Stimulated activated CD4-positive, alpha-beta T cell treated with anti-CD3 and anti-CD28 coated beads, Interleukin-1b, Interleukin-23, amount 100 ng/mL, for 4 hours (primary cell): ENCODE measurements around the gene FTCDNL1.

Experiments
- DNase-seq, 2 donors: peaks; one replicate each; pipeline ENCODE4 v3.0.0-alpha.2; 2020; ENCODE audit warnings: low read depth in 2 of 2

Gene FTCDNL1

DNA sequence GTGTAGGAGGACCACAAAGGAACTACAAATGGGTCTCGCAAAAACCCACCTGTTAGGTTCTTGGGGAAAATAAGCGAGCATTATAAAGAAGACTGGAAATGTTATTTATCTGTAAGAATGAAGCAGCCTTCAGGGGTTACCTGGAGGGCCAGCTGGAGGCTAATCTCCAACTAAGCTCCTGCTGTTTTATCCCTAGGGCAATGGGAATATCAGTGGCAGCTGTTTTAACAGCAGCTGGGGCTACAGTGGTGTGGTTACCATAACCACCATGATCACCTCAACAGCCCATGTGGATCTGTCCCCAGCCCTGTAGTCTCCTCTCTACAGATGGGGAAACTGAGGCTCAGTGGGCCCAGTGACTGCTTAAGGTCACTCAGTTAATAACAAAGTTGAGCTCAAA, 108.1 kb downstream of the FTCDNL1 start:
- no peak for DNase-seq

DNA sequence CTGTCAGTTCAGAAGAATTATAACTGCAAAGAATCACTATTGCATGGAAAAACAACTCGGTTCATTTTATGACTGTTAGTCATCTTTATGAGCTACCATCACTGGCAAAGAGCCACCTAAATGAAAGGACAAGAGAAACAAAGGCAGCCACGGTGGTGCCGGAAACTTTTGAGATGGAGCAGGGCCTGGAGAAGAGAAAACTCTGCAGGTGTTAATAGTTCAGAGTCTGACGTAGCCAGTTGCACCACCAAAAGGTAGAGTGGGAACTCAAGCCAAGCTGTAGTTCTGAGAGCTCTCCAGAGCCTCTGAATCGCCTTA, 110.9 kb downstream of the FTCDNL1 start:
- no peak for DNase-seq

DNA sequence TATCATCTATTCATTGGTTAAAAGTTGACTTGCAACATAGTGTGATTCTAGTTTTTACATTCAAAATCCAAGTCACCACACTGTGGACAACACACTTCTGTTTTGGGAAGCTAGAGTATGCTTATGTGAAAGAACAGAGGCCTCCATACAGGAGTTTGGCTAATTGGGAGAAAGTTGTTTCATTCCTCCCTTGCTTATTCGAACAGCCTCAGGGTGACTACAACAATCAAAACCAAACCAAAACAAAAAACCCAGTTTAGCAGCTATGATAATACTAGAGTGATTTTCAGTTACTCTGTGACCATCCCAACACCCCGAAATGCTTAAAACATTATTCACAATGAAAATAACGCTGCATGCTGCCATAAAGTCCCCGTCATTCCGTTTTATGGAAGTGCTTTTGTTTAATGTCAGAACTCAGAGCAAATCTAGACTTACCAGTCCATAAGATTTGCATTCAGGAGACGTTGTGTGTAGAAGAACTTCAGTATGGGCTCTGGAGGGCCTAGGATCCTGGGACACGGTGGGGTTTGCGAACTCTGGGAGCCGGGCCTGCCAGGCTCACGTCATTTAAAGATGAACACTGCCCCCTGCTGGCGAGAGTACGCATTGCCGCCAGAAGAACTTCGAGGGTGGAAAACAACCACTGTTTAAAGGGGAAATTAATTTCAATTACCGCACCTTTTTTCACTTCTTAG, 111.4 kb downstream of the FTCDNL1 start:
- DNase-seq: peak; percentile 51 to 59

DNA sequence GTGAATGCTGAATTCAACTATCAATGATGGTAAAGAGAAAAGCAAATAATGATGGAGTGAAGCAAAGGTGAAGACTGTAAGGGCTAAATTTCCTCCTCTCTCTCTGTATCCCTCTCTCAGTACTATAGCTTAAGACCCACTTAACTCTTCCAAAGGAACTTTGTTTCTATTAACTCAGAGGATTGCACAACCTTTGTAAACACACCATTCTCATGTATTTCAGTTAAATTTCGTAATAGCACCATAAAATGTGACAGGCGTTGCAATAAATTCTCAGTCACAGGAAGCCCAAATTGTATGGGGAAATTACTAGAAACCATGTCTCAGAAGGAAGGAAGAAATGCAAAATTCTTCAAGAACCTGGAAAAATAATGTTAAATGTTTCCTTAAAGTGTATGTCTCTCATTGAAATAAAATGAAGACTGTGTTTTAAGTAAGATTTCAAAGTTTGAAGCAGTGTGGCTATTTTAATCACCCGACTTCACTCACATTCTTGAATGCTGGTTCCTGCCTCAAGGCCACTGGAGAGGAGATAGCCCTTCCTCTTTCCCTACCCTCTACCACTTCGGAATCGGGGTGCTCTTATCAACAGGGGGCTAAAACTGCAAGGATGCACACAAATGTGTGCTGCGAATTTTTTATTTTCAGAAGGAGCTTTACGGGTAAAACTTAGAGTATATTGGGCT, 112.1 kb downstream of the FTCDNL1 start:
- no peak for DNase-seq

- DNase-seq: no peak
Observed at GRCh38 chr2:199734651-199735050, 116.3 kb downstream of the FTCDNL1 start.

- DNase-seq: no peak
Observed at GRCh38 chr2:199734011-199734410, 117.0 kb downstream of the FTCDNL1 start.

DNA sequence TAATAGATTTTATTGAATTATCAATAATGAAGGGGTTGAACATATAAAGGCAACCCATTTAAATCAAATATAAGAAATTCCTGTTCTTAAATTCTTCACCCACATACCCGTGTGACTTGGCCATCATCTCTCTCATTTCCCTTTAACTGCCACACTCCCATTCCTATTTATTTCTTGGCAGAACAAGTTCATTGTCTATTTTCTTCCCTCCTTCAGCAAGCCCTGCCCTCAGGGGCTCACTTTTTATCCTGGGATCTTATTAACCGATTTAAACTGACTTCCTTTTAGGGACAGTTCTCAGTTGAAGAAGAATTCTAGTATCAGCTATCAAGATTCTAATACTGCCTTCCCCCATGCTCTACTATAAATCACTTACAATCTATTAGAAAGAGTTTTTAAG, 123.2 kb downstream of the FTCDNL1 start:
- no peak for DNase-seq

DNA sequence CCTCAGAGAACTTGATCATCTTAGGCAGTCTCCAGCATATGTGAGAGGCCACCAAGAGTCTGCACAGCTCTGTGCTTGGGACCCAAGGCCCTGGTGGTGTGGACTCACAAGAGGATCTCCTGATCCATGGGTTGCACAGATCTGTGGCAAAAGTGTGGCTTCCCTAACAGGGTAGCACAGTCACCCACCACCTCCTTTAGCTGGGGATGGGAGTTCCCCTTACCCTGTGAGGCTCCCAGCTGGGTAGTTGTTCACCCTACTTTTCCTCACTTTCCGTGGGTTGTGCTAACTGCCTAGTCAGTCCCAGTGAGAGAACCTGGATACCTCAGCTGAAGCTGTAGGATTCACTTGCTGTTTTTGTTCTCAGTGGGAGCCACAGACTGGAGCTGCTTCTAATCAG, 123.7 kb downstream of the FTCDNL1 start:
- no peak for DNase-seq

DNA sequence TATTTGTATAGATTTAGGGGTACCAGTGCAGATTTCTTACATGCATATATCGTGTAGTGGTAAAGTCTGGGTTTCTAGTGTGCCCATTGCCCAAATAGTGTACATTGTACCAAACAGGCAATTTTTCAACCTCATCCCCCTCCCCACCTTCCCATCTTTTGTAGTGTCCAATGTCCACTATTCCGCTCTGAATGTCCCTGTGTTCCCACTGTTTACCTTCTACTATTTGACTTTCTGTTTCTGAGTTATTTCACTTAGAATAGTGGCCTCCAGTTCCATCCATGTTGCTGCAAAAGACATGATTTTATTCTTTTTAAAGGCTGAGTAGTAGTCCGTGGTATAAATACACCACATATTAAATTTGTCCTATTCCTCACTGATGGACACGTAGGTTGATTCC, 132.9 kb downstream of the FTCDNL1 start:
- no peak for DNase-seq

DNA sequence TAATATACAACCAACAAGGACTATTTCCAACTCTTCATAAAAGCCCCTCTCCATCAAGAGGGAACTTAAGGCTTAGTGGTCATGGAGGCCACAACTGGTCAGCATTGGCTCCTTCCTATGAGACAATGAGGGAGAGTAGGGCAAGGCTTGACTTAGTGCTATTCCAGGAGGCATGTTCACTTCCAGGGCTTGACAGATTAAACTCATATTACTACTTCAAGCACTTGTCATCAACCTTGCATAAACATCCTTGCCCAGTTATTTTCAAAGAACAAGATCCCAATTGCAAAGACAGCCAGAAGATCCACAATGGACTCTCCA, 133.4 kb downstream of the FTCDNL1 start:
- DNase-seq: no peak

GRCh38 chr2:199716807-199717586, 134.0 kb downstream of the FTCDNL1 start:
- no peak for DNase-seq

DNA sequence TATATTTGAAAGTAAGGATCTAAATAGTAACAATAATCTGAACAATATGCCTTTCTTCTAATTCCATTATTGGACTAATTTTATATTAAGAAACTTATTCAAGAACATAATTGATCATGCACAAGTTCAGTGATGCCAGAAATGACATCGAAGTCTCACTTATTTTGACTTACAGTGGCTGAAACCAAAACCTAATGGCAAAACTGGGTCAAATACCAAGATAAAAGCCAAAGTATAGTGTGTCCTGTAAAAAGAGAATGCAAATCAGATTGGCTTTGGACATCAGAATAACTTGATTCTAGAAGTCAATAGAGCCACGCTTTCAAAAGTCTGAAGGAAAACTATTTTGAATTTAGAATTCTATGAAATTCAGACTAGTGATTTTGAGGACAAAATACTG, 137.2 kb downstream of the FTCDNL1 start:
- no peak for DNase-seq

- no peak for DNase-seq
Observed at GRCh38 chr2:199710551-199710950, 140.4 kb downstream of the FTCDNL1 start.
